C4-2B (cell line): ENCODE measurements around the gene PPP1R13B.
A peak's percentile ranks its signal among the peaks of the same experiment; 100 is the strongest.

Source experiments
- H3K27ac ChIP-seq: fragments of 450-650 bp; 2 replicates; pipeline ENCODE4 v1.5.1; 2017
- CTCF ChIP-seq: fragments of 450-650 bp; conservative IDR thresholded peaks from 2 replicates; pipeline ENCODE4 v1.5.1; 2017; ENCODE audit warnings: mild to moderate bottlenecking
- ZFX ChIP-seq: fragments of 450-650 bp; IDR thresholded peaks from 2 replicates; pipeline ENCODE4 v1.6.1; 2017

Gene PPP1R13B

DNA sequence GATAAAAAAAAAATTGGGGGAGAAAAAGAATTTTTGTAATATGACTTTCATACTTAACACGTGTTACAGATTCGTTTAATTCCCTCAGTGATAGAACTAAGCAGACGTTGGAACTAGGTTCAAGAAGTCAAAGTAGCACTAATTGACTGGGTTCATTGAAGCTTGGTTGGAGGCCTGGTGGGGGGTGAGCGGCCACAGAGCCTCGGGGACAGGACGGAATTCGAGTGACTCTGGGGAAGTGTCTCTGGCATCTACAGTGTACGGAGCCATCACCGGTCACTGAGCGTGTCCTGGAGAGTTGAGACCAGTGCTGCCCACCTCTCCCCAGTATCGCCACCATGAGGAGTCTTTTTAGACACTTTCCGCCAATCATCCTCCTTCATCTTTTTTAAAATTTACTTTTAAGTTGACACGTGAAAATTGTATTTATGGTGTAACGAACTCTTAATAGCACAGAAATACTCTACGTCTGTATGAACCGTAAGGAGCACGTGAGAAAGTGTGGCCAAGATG lies 130.4 kb downstream of the PPP1R13B start:
- TF ChIP-seq ZFX (no peak), CTCF (no peak)
- H3K27ac ChIP-seq = peak overlapping the region; percentile 97

DNA sequence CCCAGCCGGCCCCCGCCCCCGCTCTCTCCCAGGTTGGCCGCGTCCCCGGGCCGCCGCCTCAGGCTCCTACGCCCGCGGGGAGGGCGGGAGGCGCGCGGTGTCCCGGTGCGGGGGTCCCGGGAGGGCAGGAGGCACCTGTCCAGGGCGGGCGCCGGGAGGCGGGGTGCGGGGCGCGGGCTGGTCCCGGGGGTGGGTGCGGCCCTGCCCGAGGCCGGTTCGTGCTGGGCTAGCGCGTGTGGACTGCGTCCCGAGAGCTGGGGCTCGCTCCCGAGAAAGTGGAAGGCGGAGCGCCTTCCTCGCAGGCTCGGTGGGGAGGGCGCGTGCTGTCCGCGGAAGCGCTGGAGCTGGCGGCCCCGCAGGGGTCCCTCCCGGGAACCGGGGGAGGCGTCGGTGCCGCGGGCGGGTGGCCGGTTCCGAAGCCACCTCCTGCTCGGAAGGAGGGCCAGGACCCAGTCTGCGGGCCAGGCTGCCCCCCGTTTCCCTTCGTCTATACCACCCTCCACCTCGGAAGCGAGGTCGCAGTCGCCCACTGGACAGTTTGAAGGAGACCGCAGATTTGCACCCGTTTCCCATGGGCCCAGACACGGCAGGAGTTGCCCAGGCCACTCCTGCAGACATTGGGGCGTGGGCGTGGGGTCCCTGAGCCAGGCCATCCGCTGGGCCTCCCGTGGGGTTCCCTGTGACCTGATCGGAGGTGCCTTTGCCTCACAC lies 131.1 kb downstream of the PPP1R13B start:
- peak overlapping the region; percentile 97 for H3K27ac ChIP-seq
- TF ChIP-seq CTCF = no peak
- TF ChIP-seq ZFX = 0 out of 2 replicates have a peak, but pooled peaks have one; percentile 26

- H3K27ac ChIP-seq = peak within 1 kb of the TSS; percentile 97
- TF ChIP-seq CTCF (no peak), ZFX (peak; percentile 87)
Observed at GRCh38 chr14:103715052-103716000, 132.0 kb downstream of the PPP1R13B start, which contains the start of the genes XRCC3 and ZFYVE21. Gene XRCC3, minus strand, starts transcription at chr14:103715451. Its CDS starts 4,364 bp downstream, at chr14:103711087. Gene ZFYVE21, plus strand, starts transcription at chr14:103715810. Its CDS starts 32 bp downstream, at chr14:103715842.

GRCh38 chr14:103714063-103714724 lies 133.2 kb downstream of the PPP1R13B start:
- H3K27ac ChIP-seq = peak overlapping the region; percentile 97
- no peak for TF ChIP-seq ZFX
- no peak for TF ChIP-seq CTCF

GRCh38 chr14:103713304-103714062 lies 133.9 kb downstream of the PPP1R13B start:
- H3K27ac ChIP-seq = peak overlapping the region; percentile 97

More at GRCh38 chr14:103713304-103714062, 133.9 kb downstream of the PPP1R13B start:
- TF ChIP-seq ZFX (no peak), CTCF (no peak)
